ENCODE data around the gene RAB24. TPM values are rescaled to one million over a fixed set of nuclear protein-coding genes. Genes with fewer than 3 reads are reported as not detected.

Gene RAB24
- total RNA-seq, 1 experiment from 2014 or later = 37.2 TPM

DNA sequence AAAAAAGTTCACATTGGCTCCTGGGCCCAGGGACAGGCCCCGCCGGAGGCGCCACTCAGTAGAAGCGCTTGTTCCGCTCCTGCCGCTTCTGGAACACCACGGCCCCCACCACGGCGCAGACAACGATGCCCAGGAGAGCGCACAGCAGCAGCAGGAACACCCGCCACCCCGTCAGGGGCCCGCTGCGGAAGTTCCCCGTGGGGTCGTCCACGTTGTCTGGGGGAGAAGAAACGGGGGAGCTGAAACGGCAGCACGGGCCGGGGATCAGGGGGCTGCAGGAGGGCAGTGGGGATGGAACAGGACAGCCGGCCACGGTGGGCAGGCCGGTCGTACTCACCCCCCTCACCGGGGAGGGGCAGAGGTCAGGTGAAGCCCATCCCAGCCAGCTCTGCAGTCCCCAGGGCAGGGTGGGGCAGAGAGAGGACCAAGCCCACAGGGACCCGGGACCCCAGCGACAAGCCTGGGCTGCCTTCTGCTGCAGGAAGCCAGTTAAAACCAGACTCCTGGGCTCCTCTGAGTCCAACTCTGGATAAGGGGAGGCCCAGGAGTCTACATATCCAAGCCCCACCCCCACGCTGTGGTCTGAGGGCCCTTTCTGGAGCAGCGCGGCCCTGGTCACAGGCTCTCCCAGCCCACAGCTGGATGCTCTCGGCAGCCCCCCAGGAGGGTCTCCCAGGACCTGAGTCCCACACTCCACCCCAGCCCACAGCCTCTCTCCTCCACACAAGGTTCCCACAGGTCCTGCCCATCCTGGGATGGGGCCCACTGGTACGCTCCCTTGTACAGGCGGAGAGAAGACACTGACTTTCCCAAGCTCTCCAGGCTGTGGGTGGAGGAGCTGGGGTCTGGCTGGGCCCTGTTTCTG lies 28.7 kb upstream of the RAB24 start:
- in situ Hi-C loops (cut with HindIII; ENCODE audit: low pct_unique_long_range_greater_than_20kb, low sequenced_read_pairs) (no loop called here), intact Hi-C loops (cut with micrococcal nuclease; ENCODE audit: unreplicated experiment) (no loop called here)
- DNase-seq (ENCODE audit: low read depth, low spot score) (no peak), ATAC-seq (no peak)
- ChIA-PET POLR2A (no interaction called here), CTCF (interaction anchor here (1.4 kb wide), 1 partner anchor 14 kb away, joined by 4 read pairs; no protein-coding TSS in a partner anchor)
- Histone ChIP-seq H3K4me1 (ENCODE audit: control insufficient read depth, insufficient read depth, low read length) (no peaks in the 10 kb centered on the region), H3K4me3 (ENCODE audit: low read depth in 2 of 2, low read length in 2 of 2) (no peak overlapping the region), H3K36me3 (ENCODE audit: control insufficient read depth, insufficient read depth, low read length) (peaks cover 10% of the 10 kb centered on the region), H3K27me3 (ENCODE audit: control insufficient read depth, insufficient read depth, low read length) (no peaks in the 10 kb centered on the region), H3K9me3 (ENCODE audit: control insufficient read depth, insufficient read depth, low read depth, low read length) (no peaks in the 10 kb centered on the region), H3K27ac (ENCODE audit: low read length) (no peak overlapping the region)
- BruUV-seq (replicated peaks) = no TSS peak
- TF ChIP-seq, protein P1, sequence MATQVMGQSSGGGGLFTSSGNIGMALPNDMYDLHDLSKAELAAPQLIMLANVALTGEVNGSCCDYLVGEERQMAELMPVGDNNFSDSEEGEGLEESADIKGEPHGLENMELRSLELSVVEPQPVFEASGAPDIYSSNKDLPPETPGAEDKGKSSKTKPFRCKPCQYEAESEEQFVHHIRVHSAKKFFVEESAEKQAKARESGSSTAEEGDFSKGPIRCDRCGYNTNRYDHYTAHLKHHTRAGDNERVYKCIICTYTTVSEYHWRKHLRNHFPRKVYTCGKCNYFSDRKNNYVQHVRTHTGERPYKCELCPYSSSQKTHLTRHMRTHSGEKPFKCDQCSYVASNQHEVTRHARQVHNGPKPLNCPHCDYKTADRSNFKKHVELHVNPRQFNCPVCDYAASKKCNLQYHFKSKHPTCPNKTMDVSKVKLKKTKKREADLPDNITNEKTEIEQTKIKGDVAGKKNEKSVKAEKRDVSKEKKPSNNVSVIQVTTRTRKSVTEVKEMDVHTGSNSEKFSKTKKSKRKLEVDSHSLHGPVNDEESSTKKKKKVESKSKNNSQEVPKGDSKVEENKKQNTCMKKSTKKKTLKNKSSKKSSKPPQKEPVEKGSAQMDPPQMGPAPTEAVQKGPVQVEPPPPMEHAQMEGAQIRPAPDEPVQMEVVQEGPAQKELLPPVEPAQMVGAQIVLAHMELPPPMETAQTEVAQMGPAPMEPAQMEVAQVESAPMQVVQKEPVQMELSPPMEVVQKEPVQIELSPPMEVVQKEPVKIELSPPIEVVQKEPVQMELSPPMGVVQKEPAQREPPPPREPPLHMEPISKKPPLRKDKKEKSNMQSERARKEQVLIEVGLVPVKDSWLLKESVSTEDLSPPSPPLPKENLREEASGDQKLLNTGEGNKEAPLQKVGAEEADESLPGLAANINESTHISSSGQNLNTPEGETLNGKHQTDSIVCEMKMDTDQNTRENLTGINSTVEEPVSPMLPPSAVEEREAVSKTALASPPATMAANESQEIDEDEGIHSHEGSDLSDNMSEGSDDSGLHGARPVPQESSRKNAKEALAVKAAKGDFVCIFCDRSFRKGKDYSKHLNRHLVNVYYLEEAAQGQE (IDR thresholded peaks at IDR 0.05; ENCODE audit: insufficient read depth in 1 of 2, low read depth in 2 of 2, low read length in 1 of 2) = no peak
- no peak for TF ChIP-seq POLR2AphosphoS5 (IDR thresholded peaks at IDR 0.05; ENCODE audit: low read depth, low read length)
- no peak for TF ChIP-seq TCF7L2 (IDR thresholded peaks at IDR 0.05; ENCODE audit: low read depth, low read length)
- no peak for TF ChIP-seq SIN3A (IDR thresholded peaks at IDR 0.05; ENCODE audit: borderline replicate concordance, insufficient read depth, low read depth, low read length)
- TF ChIP-seq, protein P2, sequence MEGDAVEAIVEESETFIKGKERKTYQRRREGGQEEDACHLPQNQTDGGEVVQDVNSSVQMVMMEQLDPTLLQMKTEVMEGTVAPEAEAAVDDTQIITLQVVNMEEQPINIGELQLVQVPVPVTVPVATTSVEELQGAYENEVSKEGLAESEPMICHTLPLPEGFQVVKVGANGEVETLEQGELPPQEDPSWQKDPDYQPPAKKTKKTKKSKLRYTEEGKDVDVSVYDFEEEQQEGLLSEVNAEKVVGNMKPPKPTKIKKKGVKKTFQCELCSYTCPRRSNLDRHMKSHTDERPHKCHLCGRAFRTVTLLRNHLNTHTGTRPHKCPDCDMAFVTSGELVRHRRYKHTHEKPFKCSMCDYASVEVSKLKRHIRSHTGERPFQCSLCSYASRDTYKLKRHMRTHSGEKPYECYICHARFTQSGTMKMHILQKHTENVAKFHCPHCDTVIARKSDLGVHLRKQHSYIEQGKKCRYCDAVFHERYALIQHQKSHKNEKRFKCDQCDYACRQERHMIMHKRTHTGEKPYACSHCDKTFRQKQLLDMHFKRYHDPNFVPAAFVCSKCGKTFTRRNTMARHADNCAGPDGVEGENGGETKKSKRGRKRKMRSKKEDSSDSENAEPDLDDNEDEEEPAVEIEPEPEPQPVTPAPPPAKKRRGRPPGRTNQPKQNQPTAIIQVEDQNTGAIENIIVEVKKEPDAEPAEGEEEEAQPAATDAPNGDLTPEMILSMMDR (IDR thresholded peaks at IDR 0.05) = no peak

DNA sequence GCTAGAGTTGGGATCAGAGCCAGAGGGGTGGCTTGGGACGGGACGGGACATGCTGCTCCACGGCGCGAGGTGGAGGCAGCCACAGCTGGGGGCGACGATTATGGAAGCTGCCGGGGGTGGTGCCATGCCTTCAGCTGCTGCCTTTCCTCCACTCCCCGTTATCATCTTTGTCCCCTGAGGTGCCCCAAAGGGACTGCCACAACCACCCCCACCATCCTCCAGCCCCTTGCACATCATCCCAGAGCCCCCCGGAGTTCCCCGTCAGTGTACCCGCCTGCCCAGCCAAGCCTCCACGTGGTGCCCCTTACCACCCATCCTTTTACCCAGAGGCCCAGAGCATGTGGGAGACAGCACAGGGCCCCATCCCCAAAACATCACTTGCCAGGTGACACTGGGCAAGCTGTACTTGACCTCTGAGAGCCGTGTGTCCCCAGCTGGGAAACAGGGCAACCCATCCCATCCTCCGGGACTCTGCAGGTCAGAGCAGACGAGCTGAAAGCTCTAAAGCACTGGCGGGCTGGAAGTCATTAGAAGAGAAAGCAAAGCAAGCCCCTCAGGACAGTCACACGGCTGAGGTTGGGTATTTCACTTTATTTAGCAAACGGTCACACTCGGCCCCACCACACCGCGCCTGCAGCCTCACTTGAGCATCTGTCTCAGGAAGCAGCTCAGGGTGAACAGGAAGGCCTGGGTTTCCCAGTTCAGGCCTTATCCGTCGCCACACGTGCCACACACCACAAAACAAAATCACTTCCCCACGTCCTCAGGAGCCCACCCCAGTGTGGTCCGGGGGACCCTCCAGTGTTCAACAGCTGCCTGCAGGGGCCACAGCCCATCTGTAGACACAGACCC lies 27.7 kb upstream of the RAB24 start:
- DNase-seq (ENCODE audit: low read depth, low spot score) (no peak), ATAC-seq (no peak)
- Histone ChIP-seq H3K9me3 (ENCODE audit: control insufficient read depth, insufficient read depth, low read depth, low read length) (no peaks in the 10 kb centered on the region), H3K27ac (ENCODE audit: low read length) (no peak overlapping the region), H3K36me3 (ENCODE audit: control insufficient read depth, insufficient read depth, low read length) (peaks cover 10% of the 10 kb centered on the region), H3K27me3 (ENCODE audit: control insufficient read depth, insufficient read depth, low read length) (no peaks in the 10 kb centered on the region), H3K4me3 (ENCODE audit: low read depth in 2 of 2, low read length in 2 of 2) (no peak overlapping the region), H3K4me1 (ENCODE audit: control insufficient read depth, insufficient read depth, low read length) (peaks cover 2% of the 10 kb centered on the region; the same call in 1 of the 2 replicates)
- BruUV-seq (replicated peaks) = no TSS peak
- intact Hi-C loops (cut with micrococcal nuclease; ENCODE audit: unreplicated experiment) (no loop called here), in situ Hi-C loops (cut with HindIII; ENCODE audit: low pct_unique_long_range_greater_than_20kb, low sequenced_read_pairs) (no loop called here)
- ChIA-PET CTCF (no interaction called here), POLR2A (no interaction called here)
- TF ChIP-seq, protein P2 (IDR thresholded peaks at IDR 0.05) = no peak
- no peak for TF ChIP-seq POLR2AphosphoS5 (IDR thresholded peaks at IDR 0.05; ENCODE audit: low read depth, low read length)
- no peak for TF ChIP-seq SIN3A (IDR thresholded peaks at IDR 0.05; ENCODE audit: borderline replicate concordance, insufficient read depth, low read depth, low read length)
- TF ChIP-seq, protein P1 (IDR thresholded peaks at IDR 0.05; ENCODE audit: insufficient read depth in 1 of 2, low read depth in 2 of 2, low read length in 1 of 2) = no peak
- TF ChIP-seq TCF7L2 (IDR thresholded peaks at IDR 0.05; ENCODE audit: low read depth, low read length) = no peak

Data from Panc1 (cell line).